ENCODE results near the gene TNFRSF12A.

- no peak for TF ChIP-seq POLR2A (IDR thresholded peaks at IDR 0.05; ENCODE audit: low read depth, low read length)
- no peak for TF ChIP-seq CTCF (conservative IDR thresholded peaks at IDR 0.05; ENCODE audit: low read depth, low read length)
- TF ChIP-seq USF2 (IDR thresholded peaks at IDR 0.05; ENCODE audit: low read depth, low read length): no peak
- no peak for TF ChIP-seq SMC3 (IDR thresholded peaks at IDR 0.05; ENCODE audit: low read depth, low read length)
- TF ChIP-seq FOS (IDR thresholded peaks at IDR 0.05; ENCODE audit: low read depth, low read length): no peak
- no peak for TF ChIP-seq RCOR1 (IDR thresholded peaks at IDR 0.05; ENCODE audit: insufficient replicate concordance, low read length)
- no peak for TF ChIP-seq RFX5 (IDR thresholded peaks at IDR 0.05; ENCODE audit: low read depth, low read length)
These were observed 9.7 kb upstream of the TNFRSF12A start for GRCh38 chr16:3010510-3010909.

Data from IMR-90 (cell line).